Vagina (tissue), 2 donors: ENCODE measurements around the gene CLCN6.

Source experiments
- CTCF ChIP-seq, 3 experiments: fragments of 450-650 bp in 2 of 3; fragments of 200-600 bp in 1 of 3; sonication (generic) in 1 of 3; IDR thresholded peaks; one replicate each; pipeline ENCODE4 v1.5.1; 2017 to 2019; ENCODE audit warnings: antibody characterized with exemption in 3 of 3, mild to moderate bottlenecking in 2 of 3, moderate library complexity in 2 of 3
- POLR2A ChIP-seq, 2 donors: fragments of 450-650 bp; IDR thresholded peaks; one replicate each; pipeline ENCODE4 v1.6.1; 2017; ENCODE audit warnings: antibody characterized with exemption in 2 of 2, mild to moderate bottlenecking in 2 of 2, moderate library complexity in 2 of 2

DNA sequence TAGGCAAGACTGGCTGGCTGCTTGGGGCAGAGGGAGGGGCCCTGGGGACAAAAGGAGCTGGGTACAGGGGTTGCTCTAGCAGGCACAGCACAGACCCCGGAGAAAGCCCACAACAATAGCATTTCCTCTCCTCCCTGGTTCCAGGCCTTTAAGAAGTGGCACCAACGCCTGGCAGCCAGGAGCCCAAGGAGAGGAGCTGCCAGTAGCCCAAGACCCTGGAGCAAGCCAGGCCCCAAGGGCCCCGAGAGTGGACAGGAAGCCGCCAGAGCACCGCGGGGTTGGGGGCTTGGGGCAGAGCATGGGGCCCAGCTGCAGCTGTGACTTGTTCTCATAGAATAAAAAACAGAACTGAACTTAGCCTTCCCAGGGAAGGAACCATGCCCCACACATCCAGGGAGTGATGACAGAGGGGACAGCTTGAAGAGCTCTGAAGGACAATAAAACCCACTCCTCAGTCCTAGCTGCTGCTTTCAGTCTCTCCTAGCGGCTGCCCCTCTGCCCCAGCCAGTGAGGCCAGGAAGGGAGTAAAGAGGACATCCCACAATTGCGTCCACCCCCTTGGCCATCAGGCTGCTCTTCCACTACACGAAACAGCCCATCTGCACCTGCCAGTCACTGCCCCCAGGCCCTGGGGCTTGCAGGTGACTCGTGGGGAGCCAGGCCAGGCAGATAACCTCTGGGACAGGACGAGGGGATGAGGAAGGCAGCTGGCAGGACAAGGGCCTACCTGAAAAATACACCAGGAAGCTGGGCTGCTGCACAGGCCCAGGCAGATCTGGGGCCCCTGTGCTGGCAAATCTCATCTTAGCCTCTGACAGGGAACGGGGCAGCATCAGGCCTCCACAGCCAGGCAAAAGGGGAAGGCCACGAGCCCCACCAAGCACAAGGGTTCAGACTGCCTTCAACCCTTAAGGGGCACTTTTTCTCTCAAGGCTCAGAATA lies 16.6 kb upstream of the CLCN6 start:
- TF ChIP-seq POLR2A (IDR thresholded peaks at IDR 0.05) (no peak), CTCF (IDR thresholded peaks at IDR 0.05) (no peak)
